HG02623 (cell line): ENCODE data around the gene TSPAN17.
"Not testable (repeated sequence)": the region's sequence is repeated elsewhere in the genome, so short reads cannot be mapped to it uniquely, and the experiment has no call there.

Experiments
- ATAC-seq: cut with Tn5 transposase; IDR thresholded peaks from one replicate; pipeline ENCODE4 v1.9.1; 2021; ENCODE audit warnings: moderate library complexity; ENCODE audit not compliant: unreplicated experiment

TSPAN17 gene

GRCh38 chr5:176647030-176647842, at the start of gene TSPAN17:
Gene TSPAN17, plus strand, starts transcription at chr5:176647484. Its CDS starts 132 bp downstream, at chr5:176647616.
- ATAC-seq: peak; percentile 86

- ATAC-seq: not testable (repeated sequence)
These were observed 47.4 kb upstream of the TSPAN17 start for GRCh38 chr5:176599749-176600430.

- ATAC-seq: no peak
These were observed 45.3 kb upstream of the TSPAN17 start for GRCh38 chr5:176601901-176602482.

- no peak for ATAC-seq
These were observed 44.2 kb upstream of the TSPAN17 start for GRCh38 chr5:176603091-176603490.

- ATAC-seq: no peak
These were observed 41.3 kb upstream of the TSPAN17 start for GRCh38 chr5:176606032-176606431.

- ATAC-seq: no peak
These were observed 40.4 kb upstream of the TSPAN17 start for GRCh38 chr5:176606875-176607274.

- ATAC-seq: no peak
These were observed 39.1 kb upstream of the TSPAN17 start for GRCh38 chr5:176608142-176608705.

- ATAC-seq: peak; percentile 9
These were observed 38.2 kb upstream of the TSPAN17 start for GRCh38 chr5:176608937-176609723.

GRCh38 chr5:176609724-176610434, 37.4 kb upstream of the TSPAN17 start, which contains the start of gene GPRIN1:
Gene GPRIN1, minus strand, starts transcription at chr5:176610156. Its CDS starts 10,322 bp downstream, at chr5:176599834.
- peak; percentile 75 for ATAC-seq

GRCh38 chr5:176610435-176610773, 36.9 kb upstream of the TSPAN17 start:
- ATAC-seq: peak; percentile 13

GRCh38 chr5:176611435-176611834, 35.8 kb upstream of the TSPAN17 start:
- no peak for ATAC-seq

- no peak for ATAC-seq
These were observed 35.3 kb upstream of the TSPAN17 start for GRCh38 chr5:176612008-176612407.

GRCh38 chr5:176612855-176613254, 34.4 kb upstream of the TSPAN17 start:
- no peak for ATAC-seq

GRCh38 chr5:176614805-176615478, 32.3 kb upstream of the TSPAN17 start:
- ATAC-seq: no peak

GRCh38 chr5:176616511-176616910, 30.8 kb upstream of the TSPAN17 start:
- no peak for ATAC-seq

GRCh38 chr5:176618783-176619182, 28.5 kb upstream of the TSPAN17 start:
- no peak for ATAC-seq

GRCh38 chr5:176619203-176619568, 28.1 kb upstream of the TSPAN17 start:
- peak; percentile 53 for ATAC-seq

GRCh38 chr5:176619569-176620332, 27.5 kb upstream of the TSPAN17 start:
- ATAC-seq: no peak
